GM12891 (cell line): Measurements from ENCODE around the gene CPNE5.

Source experiments
- POLR2A ChIP-seq: IDR thresholded peaks from 2 replicates; pipeline ENCODE4 v1.6.1; 2011; ENCODE audit warnings: low read depth, low read length, control low read depth
- POLR2AphosphoS5 ChIP-seq: IDR thresholded peaks from 2 replicates; pipeline ENCODE4 v1.6.1; 2011; ENCODE audit warnings: low read depth, low read length, control low read depth

DNA sequence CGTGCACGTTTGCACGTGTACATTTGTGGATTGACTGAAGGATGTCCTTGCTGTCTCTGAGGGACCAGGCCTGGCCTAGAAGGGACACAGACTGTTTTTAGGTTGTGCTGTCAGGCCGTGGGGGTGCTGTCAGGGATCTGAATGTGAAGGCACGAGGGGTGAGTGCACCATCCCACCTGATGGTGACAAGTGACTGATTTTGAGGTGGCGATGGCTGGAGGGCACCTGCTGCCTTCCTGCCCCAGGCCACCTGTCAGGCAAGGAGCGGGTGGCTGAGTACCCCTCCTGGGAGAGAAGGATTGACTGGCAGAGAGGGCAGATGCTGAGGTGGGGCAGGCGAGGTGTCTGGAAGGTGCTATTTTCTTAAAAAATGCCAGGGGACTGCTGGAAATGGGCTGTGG lies 140.4 kb downstream of the CPNE5 start:
- TF ChIP-seq POLR2AphosphoS5: no peak
- TF ChIP-seq POLR2A: no peak
